HG03196 (cell line): ENCODE data around the gene MYO15B.

Experiments used
- ATAC-seq: cut with Tn5 transposase; IDR thresholded peaks from one replicate; pipeline ENCODE4 v1.9.1; 2021; ENCODE audit not compliant: unreplicated experiment

Gene MYO15B

GRCh38 chr17:75622771-75623273 lies 35.2 kb downstream of the MYO15B start:
- no peak for ATAC-seq

DNA sequence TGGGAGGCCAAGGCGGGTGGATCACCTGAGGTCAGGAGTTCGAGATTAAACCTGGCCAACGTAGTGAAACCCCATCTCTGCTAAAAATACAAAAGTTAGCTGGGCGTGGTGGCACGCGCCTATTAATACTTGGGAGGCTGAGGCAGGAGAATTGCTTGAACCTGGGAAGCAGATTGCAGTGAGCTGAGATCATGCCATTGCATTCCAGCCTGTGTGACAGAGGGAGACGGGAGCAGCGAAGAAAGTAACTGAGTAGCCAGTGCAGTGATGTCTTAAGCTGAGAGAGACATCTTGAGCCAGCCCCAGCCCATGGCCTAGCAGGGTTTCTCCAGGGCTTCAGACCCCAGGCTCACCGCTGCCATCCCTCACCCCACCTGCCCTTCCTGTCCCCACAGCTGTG lies 35.8 kb downstream of the MYO15B start:
- no peak for ATAC-seq

GRCh38 chr17:75624021-75624420 lies 36.4 kb downstream of the MYO15B start:
- ATAC-seq, result no peak

- no peak for ATAC-seq
These were observed 37.2 kb downstream of the MYO15B start for GRCh38 chr17:75624714-75625345.

DNA sequence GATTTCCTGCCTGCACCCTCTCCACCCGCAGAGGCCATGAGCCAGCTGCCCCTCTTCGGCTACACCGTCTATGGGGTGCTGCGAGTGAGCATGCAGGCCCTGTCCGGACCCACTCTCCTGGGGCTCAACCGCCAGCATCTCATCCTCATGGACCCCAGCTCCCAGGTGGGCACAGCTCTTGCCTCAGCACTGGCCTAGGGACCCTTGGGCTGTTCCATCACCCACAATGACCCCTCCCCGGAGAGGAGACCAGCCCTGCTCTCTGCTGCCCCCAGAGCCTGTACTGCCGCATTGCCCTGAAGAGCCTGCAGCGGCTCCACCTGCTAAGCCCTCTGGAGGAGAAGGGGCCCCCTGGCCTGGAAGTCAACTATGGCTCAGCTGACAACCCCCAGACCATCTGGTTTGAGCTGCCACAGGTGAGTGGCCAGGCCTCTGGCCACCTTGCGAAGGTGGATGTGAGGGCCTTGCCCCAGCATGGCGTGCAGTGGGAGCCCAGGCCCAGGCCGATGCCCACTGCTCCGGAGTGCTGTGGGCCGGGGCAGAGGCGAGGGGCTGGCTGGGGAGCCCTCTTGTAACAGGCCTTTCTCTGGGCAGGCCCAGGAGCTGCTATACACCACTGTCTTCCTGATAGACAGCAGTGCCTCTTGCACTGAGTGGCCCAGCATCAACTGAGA lies 38.4 kb downstream of the MYO15B start:
- no peak for ATAC-seq

GRCh38 chr17:75626496-75627038 lies 39.0 kb downstream of the MYO15B start:
- no peak for ATAC-seq

- ATAC-seq, result no peak
These were observed 39.5 kb downstream of the MYO15B start for GRCh38 chr17:75627094-75627493.

- no peak for ATAC-seq
These were observed 40.8 kb downstream of the MYO15B start for GRCh38 chr17:75628425-75628824.

DNA sequence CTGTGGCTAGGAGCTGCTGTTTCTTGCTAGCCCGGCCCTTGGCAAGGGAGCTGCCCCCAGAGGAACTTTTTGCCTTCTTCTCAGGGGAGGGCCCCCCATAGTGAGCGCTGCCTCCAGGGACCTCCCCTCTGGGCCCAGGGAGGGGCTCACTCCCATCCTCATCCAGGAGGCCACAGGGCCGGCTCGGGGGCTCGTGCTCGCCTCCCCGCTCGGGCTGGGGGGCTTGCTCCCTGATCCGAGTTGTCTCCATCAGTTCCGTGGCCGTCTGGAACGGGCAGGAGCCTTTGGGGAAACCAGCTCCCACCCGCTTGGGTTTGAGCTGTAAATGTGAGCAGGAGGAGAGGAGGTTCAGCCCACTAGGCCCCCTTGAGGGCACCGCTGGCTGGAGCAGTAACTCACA lies 41.6 kb downstream of the MYO15B start:
- no peak for ATAC-seq

DNA sequence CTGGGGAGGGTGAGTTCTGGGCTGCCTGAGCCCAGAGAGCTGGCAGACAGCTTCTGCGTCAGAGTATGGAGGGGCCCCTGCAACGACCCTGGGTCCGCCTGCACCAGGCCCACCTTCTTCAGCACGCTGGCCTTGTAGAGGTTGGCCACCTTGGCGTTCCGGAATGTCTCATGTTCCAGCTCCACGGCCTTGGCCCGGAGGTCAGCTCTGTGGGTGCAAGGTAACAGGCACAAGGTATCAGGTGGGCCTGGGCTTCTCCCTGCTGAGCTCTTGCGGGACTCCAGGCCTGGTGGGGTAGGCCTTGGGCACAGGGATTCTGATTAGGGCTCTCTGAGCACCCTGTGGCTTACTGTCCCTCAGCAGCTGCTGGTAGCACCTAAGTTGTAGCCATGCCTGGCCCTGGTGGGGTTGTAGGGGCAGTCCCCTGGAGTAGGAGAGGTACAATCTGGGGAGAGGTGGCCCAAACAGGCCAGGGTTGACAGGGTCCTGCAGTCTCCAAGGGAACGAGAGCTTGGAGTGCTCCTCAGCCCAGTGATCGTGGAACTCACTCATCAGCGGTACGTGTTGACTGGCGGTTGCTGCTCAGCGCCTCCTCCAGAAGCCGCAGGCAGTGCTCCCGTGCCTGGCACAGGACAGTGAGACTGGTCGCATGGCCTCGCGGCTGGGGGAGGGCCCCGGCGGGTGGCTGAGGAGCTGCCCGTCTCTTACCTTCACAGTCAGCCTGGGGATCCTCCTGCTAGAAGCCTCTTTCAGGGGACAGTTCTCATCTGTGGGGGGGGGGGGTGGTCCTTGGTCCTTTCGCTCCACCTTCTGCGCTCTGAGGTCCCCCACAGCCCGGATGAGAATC lies 42.7 kb downstream of the MYO15B start:
- no peak for ATAC-seq

- ATAC-seq, result no peak
These were observed 43.8 kb downstream of the MYO15B start for GRCh38 chr17:75631353-75631752.

- no peak for ATAC-seq
These were observed 44.8 kb downstream of the MYO15B start for GRCh38 chr17:75632428-75632827.

GRCh38 chr17:75632863-75633485 lies 45.4 kb downstream of the MYO15B start, which contains the start of gene SMIM5:
TSS of gene SMIM5 (plus strand) at chr17:75633434. CDS start at chr17:75640202, 6,768 bp downstream.
- no peak for ATAC-seq

DNA sequence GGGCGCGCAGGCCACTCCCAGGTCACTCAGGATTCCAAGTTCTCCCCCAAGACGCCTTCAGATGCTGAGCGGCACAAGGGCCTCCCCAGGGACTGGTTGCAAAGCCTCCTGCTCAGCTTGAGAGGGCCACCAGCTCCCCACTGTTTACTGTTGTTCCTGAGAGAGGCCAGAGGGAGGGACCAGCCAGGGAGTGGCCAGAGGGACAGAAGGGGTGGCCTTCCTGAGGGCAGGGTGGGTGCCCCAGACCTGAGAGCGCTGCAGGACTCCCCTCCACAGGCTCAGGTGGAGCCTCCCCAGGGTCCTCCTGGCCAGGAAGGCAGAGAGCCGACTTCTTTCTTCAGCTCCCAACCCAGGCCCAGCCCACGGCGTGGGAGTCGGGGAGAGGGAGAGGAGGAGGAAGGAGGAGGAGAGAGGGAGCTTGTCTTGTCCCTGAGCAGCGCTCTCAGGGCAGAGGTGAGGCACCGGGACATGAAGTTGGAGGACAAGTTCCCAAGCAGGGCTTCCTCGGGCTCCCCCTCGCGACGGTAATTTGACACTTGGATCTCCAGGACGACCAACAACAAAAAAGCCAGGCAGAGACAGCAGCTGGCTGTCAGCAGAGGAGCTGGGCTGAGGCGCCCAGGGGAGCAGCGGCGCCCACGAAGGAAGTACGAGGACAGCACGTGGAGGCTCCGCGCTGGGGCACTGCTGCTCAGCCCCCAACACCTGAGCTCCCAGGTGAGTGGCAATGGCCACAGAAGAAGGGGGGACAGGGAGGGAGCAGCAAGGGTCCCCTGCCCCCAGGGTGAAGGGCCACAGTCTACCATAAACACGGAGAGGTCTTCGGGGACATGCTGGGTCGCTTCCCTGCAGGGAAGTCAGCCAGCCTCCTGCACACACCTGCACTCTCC lies 46.1 kb downstream of the MYO15B start:
- no peak for ATAC-seq

DNA sequence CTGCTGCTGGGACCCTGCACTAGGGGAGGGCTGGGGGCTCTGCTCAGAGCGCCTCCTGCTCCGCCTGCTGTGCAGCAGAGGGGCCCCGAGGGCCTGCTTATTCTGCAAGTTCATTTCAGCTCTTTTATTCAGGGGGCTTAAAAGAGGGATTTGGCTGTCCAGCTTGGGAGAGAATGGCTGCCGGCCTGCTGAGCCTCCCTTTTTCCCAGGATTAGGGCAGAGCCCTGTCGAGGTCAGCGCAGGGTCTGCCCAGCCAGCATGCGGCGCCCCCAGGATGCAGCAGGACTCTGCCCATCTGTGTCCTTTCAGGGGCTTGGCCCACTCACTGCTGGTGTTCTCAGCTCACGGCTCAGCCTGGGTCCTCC lies 46.8 kb downstream of the MYO15B start:
- no peak for ATAC-seq

DNA sequence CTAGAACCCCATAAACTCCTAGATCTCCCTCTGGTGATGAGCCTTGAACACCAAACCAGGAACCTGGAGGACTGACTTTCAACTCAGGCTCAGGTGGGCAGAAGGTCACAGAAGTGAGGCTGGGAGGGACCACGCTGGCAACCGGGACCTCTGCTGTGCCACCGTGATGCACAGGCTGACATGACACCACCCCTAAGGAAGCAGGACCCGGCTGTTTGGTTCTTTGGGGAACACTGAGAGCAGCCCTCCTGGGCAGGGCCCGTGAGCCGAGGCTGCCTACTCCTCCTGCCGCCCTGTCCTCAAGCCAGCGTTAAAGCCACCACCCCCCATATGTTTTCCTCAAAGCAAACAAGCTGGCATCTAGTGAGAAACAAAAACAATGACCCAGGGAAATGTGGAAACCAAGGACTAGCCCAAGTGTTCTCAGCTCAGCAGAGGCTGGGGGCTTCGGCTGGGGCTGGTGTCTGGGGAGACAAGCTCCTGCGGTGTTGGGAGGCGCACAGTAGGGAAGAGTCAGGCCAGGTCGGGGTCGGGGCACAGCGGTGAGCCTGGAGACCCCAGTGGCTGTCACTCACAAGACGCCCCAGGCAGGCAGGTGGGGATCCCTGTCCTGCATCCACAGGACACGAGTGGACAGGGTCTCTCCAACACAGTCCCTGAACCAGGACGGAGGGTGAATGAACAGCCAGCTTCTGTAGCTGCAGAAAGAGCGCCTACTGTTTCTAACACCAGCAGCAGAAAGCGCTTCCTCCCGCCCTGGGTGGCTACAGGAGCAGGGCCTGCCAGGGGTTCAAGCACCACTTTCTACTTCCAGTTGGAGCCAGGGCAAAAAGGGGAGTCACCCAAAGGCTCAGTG lies 47.4 kb downstream of the MYO15B start:
- ATAC-seq, result no peak

DNA sequence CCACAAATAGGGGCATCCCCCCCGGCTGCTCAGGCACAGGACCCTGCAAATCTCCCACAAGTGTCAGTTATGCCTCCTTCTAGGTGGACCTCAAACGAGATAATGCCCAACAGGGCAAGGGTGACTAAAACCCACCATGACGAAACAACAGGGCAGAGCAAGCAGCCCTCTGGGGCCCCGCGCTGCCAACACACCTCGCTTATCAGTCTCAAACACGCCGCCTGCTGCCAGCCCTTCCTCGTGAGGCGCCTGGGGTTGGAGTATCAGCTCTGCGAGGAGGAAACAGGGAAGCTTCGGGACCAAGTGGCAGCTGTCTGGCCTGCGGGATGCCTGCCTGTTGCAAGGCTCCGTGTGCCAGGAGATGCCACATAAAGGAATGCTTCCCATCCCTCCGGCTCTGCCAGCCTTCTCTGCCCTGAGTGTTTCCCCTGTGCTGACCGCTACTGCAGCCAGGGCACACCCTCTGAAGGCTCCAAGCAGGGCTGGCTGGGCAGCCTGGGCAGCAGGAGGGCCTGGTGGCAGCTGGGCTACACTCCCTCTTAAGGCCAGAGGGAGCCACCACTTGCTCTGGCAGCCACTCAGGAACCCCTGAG lies 48.1 kb downstream of the MYO15B start:
- no peak for ATAC-seq

- no peak for ATAC-seq
These were observed 49.0 kb downstream of the MYO15B start for GRCh38 chr17:75636381-75637142.
